BJ (cell line): ENCODE data around the gene DDX60. TPM values are rescaled to one million over a fixed set of nuclear protein-coding genes. Genes with fewer than 3 reads are reported as not detected.
"Not testable (repeated sequence)": the region's sequence is repeated elsewhere in the genome, so short reads cannot be mapped to it uniquely, and the experiment has no call there.

Experiments used
- CTCF ChIA-PET: fragments of 350-600 bp; formaldehyde crosslinking; extraction: SDS; loops from one replicate; lab custom pipeline; 2021; ENCODE audit warnings: antibody characterized with exemption, inconsistent platforms; lab: Yijun Ruan, JAX
- POLR2A ChIA-PET: fragments of 300-600 bp; sonication (Branson Sonifier 250); formaldehyde crosslinking; extraction: SDS; loops from one replicate; lab custom pipeline; 2021; ENCODE audit warnings: antibody characterized with exemption; lab: Charles Lee
- DNase-seq: peaks from one replicate; pipeline ENCODE4 v3.0.0-alpha.2; 2011; ENCODE audit warnings: low read depth
- H3K27me3 ChIP-seq: 2 replicates; pipeline ENCODE4 v1.6.0; 2011; ENCODE audit warnings: low read length; ENCODE audit not compliant: control insufficient read depth, insufficient read depth
- H3K36me3 ChIP-seq: 2 replicates; pipeline ENCODE4 v1.5.1; 2011; ENCODE audit warnings: low read length; ENCODE audit not compliant: control insufficient read depth, insufficient read depth
- H3K4me3 ChIP-seq: 2 replicates; pipeline ENCODE4 v1.5.1; 2011; ENCODE audit warnings: low read depth, mild to moderate bottlenecking, control low read depth, low read length
- CTCF ChIP-seq: IDR thresholded peaks from 2 replicates; pipeline ENCODE4 v1.5.1; 2011; ENCODE audit warnings: low read depth, mild to moderate bottlenecking, control low read depth, inconsistent platforms, low read length, moderate library complexity; ENCODE audit not compliant: insufficient read depth
- polyA plus RNA-seq: library from polyadenylated mRNA; depleted of rRNA; stranded (reverse); fragments of >200 nt; gene quantifications from 2 replicates; pipeline ENCODE4 v1.2.3, GENCODE V29; 2011

DDX60 gene
- polyA plus RNA-seq, 1 experiment, result 2.7 TPM

GRCh38 chr4:168241953-168242352 lies 76.6 kb downstream of the DDX60 start:
- no peak overlapping the region for H3K4me3 ChIP-seq
- ChIA-PET POLR2A (no interaction called here), CTCF (no interaction called here)
- peaks cover 3% of the 10 kb centered on the region; the same call in 1 of the 2 replicates for H3K36me3 ChIP-seq
- no peaks in the 10 kb centered on the region for H3K27me3 ChIP-seq
- DNase-seq, result no peak
- TF ChIP-seq CTCF, result no peak

GRCh38 chr4:168240821-168241220 lies 77.7 kb downstream of the DDX60 start:
- TF ChIP-seq CTCF, result no peak
- no peaks in the 10 kb centered on the region for H3K27me3 ChIP-seq
- CTCF ChIA-PET, result interaction anchor here (1.1 kb wide), 1 partner anchor 13 kb away, joined by 4 read pairs; no protein-coding TSS in a partner anchor
- no peak overlapping the region for H3K4me3 ChIP-seq
- no peak for DNase-seq
- POLR2A ChIA-PET, result no interaction called here
- peaks cover 3% of the 10 kb centered on the region; the same call in 1 of the 2 replicates for H3K36me3 ChIP-seq

- no peaks in the 10 kb centered on the region for H3K36me3 ChIP-seq
- POLR2A ChIA-PET, result no interaction called here
- CTCF ChIA-PET, result no interaction called here
- no peaks in the 10 kb centered on the region for H3K27me3 ChIP-seq
- no peak overlapping the region for H3K4me3 ChIP-seq
- TF ChIP-seq CTCF, result no peak
- peak; percentile 18 for DNase-seq
Measured at GRCh38 chr4:168221301-168221700, 97.3 kb downstream of the DDX60 start.

GRCh38 chr4:168220893-168221292 lies 97.7 kb downstream of the DDX60 start:
- ChIA-PET CTCF (no interaction called here), POLR2A (no interaction called here)
- Histone ChIP-seq H3K4me3 (no peak overlapping the region), H3K27me3 (no peaks in the 10 kb centered on the region), H3K36me3 (no peaks in the 10 kb centered on the region)
- TF ChIP-seq CTCF, result no peak
- no peak for DNase-seq

- no peak for TF ChIP-seq CTCF
- ChIA-PET POLR2A (no interaction called here), CTCF (no interaction called here)
- Histone ChIP-seq H3K27me3 (no peaks in the 10 kb centered on the region), H3K4me3 (no peak overlapping the region), H3K36me3 (no peaks in the 10 kb centered on the region)
- DNase-seq, result peak; percentile 46
Measured at GRCh38 chr4:168218645-168219044, 99.9 kb downstream of the DDX60 start.

- CTCF ChIA-PET, H3K36me3 ChIP-seq, H3K27me3 ChIP-seq, POLR2A ChIA-PET, H3K4me3 ChIP-seq: not testable (repeated sequence)
- DNase-seq, result peak; percentile 29
Measured at GRCh38 chr4:168213511-168213910, 105.0 kb downstream of the DDX60 start.
